A549 (cell line): ENCODE results near the gene CTDP1.

Source experiments
- CTCF ChIP-seq: fragments of >200 bp; sonication (Bioruptor Twin); formaldehyde crosslinking; IDR thresholded peaks from 3 replicates; pipeline ENCODE4 v1.5.1; 2016
- EP300 ChIP-seq, 2 experiments: fragments of >200 bp; sonication (Bioruptor Twin); formaldehyde crosslinking; IDR thresholded peaks; 2 replicates in 1 of 2; 3 replicates in 1 of 2; pipeline ENCODE4 v1.6.1; 2016 to 2017
- HEYL ChIP-seq: fragments of 250-450 bp; sonication (Bioruptor Pico); IDR thresholded peaks from 2 replicates; pipeline ENCODE4 v1.8.0; 2021; ENCODE audit warnings: mild to moderate bottlenecking, moderate library complexity
- HOXA7 ChIP-seq: fragments of 250-450 bp; sonication (Bioruptor Pico); IDR thresholded peaks from 2 replicates; pipeline ENCODE4 v1.5.0; 2020; ENCODE audit warnings: mild to moderate bottlenecking, moderate library complexity
- JUN ChIP-seq, 2 experiments: fragments of >200 bp; sonication (Bioruptor Twin); formaldehyde crosslinking; IDR thresholded peaks; 2 replicates in 1 of 2; 3 replicates in 1 of 2; pipeline ENCODE4 v1.6.1; 2016 to 2017
- MAX ChIP-seq: IDR thresholded peaks from 2 replicates; pipeline ENCODE4 v1.6.1; 2012
- MYC ChIP-seq: IDR thresholded peaks from 2 replicates; pipeline ENCODE4 v1.6.1; 2012; ENCODE audit warnings: mild to moderate bottlenecking, inconsistent platforms, low read length, improper control_type of control experiment, borderline replicate concordance
- POLR2A ChIP-seq: IDR thresholded peaks from 2 replicates; pipeline ENCODE4 v1.6.1; 2012; ENCODE audit warnings: mild to moderate bottlenecking, low read length
- RAD21 ChIP-seq, 2 experiments: fragments of >200 bp in 1 of 2; sonication (Bioruptor Twin) in 1 of 2; formaldehyde crosslinking in 1 of 2; IDR thresholded peaks in 1 of 2; conservative IDR thresholded peaks in 1 of 2; 2 replicates in 1 of 2; 3 replicates in 1 of 2; pipeline ENCODE4 v1.6.1; 2012 to 2018; ENCODE audit warnings: inconsistent platforms in 1 of 2
- RFX5 ChIP-seq: fragments of 450-650 bp; IDR thresholded peaks from 2 replicates; pipeline ENCODE4 v1.7.1; 2014; ENCODE audit warnings: antibody characterized with exemption, mild to moderate bottlenecking, moderate library complexity
- TF ChIP-seq, protein P1 (sequence below): fragments of 200-600 bp; sonication (generic); IDR thresholded peaks from 2 replicates; pipeline ENCODE4 v1.6.1; 2016; ENCODE audit warnings: antibody characterized with exemption, mild to moderate bottlenecking, moderate library complexity

GRCh38 chr18:79739440-79739778 is 59.8 kb downstream of the CTDP1 start:
- no peak for TF ChIP-seq CTCF
- no peak for TF ChIP-seq EP300 (IDR thresholded peaks at IDR 0.05)
- TF ChIP-seq HOXA7 (CRISPR knock-in tag), result no peak
- no peak for TF ChIP-seq POLR2A
- no peak for TF ChIP-seq HEYL (CRISPR knock-in tag)
- TF ChIP-seq, protein P1, sequence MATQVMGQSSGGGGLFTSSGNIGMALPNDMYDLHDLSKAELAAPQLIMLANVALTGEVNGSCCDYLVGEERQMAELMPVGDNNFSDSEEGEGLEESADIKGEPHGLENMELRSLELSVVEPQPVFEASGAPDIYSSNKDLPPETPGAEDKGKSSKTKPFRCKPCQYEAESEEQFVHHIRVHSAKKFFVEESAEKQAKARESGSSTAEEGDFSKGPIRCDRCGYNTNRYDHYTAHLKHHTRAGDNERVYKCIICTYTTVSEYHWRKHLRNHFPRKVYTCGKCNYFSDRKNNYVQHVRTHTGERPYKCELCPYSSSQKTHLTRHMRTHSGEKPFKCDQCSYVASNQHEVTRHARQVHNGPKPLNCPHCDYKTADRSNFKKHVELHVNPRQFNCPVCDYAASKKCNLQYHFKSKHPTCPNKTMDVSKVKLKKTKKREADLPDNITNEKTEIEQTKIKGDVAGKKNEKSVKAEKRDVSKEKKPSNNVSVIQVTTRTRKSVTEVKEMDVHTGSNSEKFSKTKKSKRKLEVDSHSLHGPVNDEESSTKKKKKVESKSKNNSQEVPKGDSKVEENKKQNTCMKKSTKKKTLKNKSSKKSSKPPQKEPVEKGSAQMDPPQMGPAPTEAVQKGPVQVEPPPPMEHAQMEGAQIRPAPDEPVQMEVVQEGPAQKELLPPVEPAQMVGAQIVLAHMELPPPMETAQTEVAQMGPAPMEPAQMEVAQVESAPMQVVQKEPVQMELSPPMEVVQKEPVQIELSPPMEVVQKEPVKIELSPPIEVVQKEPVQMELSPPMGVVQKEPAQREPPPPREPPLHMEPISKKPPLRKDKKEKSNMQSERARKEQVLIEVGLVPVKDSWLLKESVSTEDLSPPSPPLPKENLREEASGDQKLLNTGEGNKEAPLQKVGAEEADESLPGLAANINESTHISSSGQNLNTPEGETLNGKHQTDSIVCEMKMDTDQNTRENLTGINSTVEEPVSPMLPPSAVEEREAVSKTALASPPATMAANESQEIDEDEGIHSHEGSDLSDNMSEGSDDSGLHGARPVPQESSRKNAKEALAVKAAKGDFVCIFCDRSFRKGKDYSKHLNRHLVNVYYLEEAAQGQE, result no peak
- TF ChIP-seq RAD21 (conservative IDR thresholded peaks at IDR 0.05 in 1 of 2, IDR thresholded peaks at IDR 0.05 in 1 of 2), result no peak
- no peak for TF ChIP-seq MYC
- TF ChIP-seq JUN (IDR thresholded peaks at IDR 0.05), result no peak
- no peak for TF ChIP-seq MAX
- TF ChIP-seq RFX5, result no peak
